SK-N-SH (cell line): Measurements from ENCODE around the gene ADAD2. TPM values are rescaled to one million over a fixed set of nuclear protein-coding genes. Genes with fewer than 3 reads are reported as not detected.
"Not testable (repeated sequence)": the region's sequence is repeated elsewhere in the genome, so short reads cannot be mapped to it uniquely, and the experiment has no call there.

Source experiments
- CTCF ChIA-PET: fragments of 300-600, 350-600 bp; formaldehyde crosslinking; extraction: SDS; loops from one replicate; lab custom pipeline; 2021; lab: Yijun Ruan, JAX
- POLR2A ChIA-PET: fragments of 350-600 bp; sonication (Branson Sonifier 250); formaldehyde crosslinking; extraction: SDS; loops from one replicate; lab custom pipeline; 2020; ENCODE audit warnings: antibody characterized with exemption, inconsistent platforms; lab: Yijun Ruan, JAX
- DNase-seq: peaks from one replicate; pipeline ENCODE4 v3.0.0; 2012
- H2AFZ ChIP-seq: fragments of 200-600 bp; sonication (generic); 2 replicates; pipeline ENCODE4 v1.8.1; 2016; ENCODE audit warnings: antibody characterized with exemption, mild to moderate bottlenecking, low read depth
- H3F3A ChIP-seq: fragments of 200-600 bp; sonication (generic); replicated peaks from 2 replicates; pipeline ENCODE3; 2016; ENCODE audit warnings: antibody characterized with exemption, mild to moderate bottlenecking; ENCODE audit not compliant: insufficient read depth
- H3K27ac ChIP-seq, 2 experiments: fragments of 200-500 bp in 1 of 2; fragments of 200-600 bp in 1 of 2; sonication (Bioruptor generic) in 1 of 2; sonication (generic), shearing (Covaris generic) in 1 of 2; 2 replicates each; pipeline versions ENCODE4 v1.5.1 to v1.6.1; 2014 to 2016; ENCODE audit warnings: low read depth in 2 of 2, inconsistent platforms in 1 of 2, low read length in 1 of 2, mild to moderate bottlenecking in 1 of 2, mixed read lengths in 1 of 2
- H3K27me3 ChIP-seq: fragments of 200-600 bp; sonication (generic), shearing (Covaris generic); 2 replicates; pipeline ENCODE4 v1.6.1; 2016; ENCODE audit warnings: mixed run types; ENCODE audit not compliant: insufficient read depth
- H3K36me3 ChIP-seq, 2 experiments: fragments of 200-500 bp in 1 of 2; fragments of 200-600 bp in 1 of 2; sonication (Bioruptor generic) in 1 of 2; sonication (generic) in 1 of 2; replicated peaks in 1 of 2; 2 replicates each; pipeline versions ENCODE3 to v1.5.1; 2014 to 2016; ENCODE audit warnings: low read length in 1 of 2, mild to moderate bottlenecking in 1 of 2; ENCODE audit not compliant: insufficient read depth in 2 of 2, control insufficient read depth in 1 of 2
- H3K4me1 ChIP-seq, 2 experiments: fragments of 200-500 bp in 1 of 2; fragments of 200-600 bp in 1 of 2; sonication (Bioruptor generic) in 1 of 2; sonication (generic), shearing (Covaris generic) in 1 of 2; 2 replicates each; pipeline versions ENCODE4 v1.5.1 to v1.6.1; 2014 to 2016; ENCODE audit warnings: low read depth in 1 of 2, low read length in 1 of 2, mixed run types in 1 of 2; ENCODE audit not compliant: insufficient read depth in 2 of 2, control insufficient read depth in 1 of 2
- H3K4me2 ChIP-seq: fragments of 200-600 bp; sonication (generic), shearing (Covaris generic); 2 replicates; pipeline ENCODE4 v1.6.1; 2017; ENCODE audit warnings: mixed run types
- H3K4me3 ChIP-seq, 2 experiments: fragments of 200-500 bp in 1 of 2; fragments of 200-600 bp in 1 of 2; sonication (Bioruptor generic) in 1 of 2; sonication (generic), shearing (Covaris generic) in 1 of 2; 2 replicates each; pipeline versions ENCODE4 v1.5.1 to v1.8.1; 2014 to 2016; ENCODE audit warnings: low read depth in 2 of 2, inconsistent platforms in 1 of 2, low read length in 1 of 2, mild to moderate bottlenecking in 1 of 2, mixed read lengths in 1 of 2, moderate library complexity in 1 of 2
- H3K79me2 ChIP-seq: fragments of 200-600 bp; sonication (generic); 2 replicates; pipeline ENCODE4 v1.8.1; 2017; ENCODE audit warnings: mild to moderate bottlenecking; ENCODE audit not compliant: insufficient read depth
- H3K9ac ChIP-seq: fragments of 200-600 bp; sonication (generic); 2 replicates; pipeline ENCODE4 v1.6.1; 2017; ENCODE audit warnings: mixed run types
- H3K9me2 ChIP-seq: fragments of 200-600 bp; sonication (generic); 2 replicates; pipeline ENCODE4 v1.6.1; 2017; ENCODE audit warnings: mixed run types
- H3K9me3 ChIP-seq: fragments of 200-600 bp; sonication (generic); 2 replicates; pipeline ENCODE4 v1.6.1; 2017; ENCODE audit warnings: mixed run types, mild to moderate bottlenecking, moderate library complexity
- H4K20me1 ChIP-seq: fragments of 200-600 bp; sonication (generic); 2 replicates; pipeline ENCODE4 v1.6.1; 2017; ENCODE audit warnings: mild to moderate bottlenecking, mixed run types; ENCODE audit not compliant: insufficient read depth
- ELF1 ChIP-seq: IDR thresholded peaks from 2 replicates; pipeline ENCODE4 v1.4.0; 2012
- EP300 ChIP-seq, 2 experiments: IDR thresholded peaks; 2 replicates each; pipeline versions ENCODE4 v1.4.0 to v1.6.1; 2012; ENCODE audit warnings: borderline replicate concordance in 1 of 2, low read depth in 1 of 2, low read length in 1 of 2
- FOSL2 ChIP-seq: IDR thresholded peaks from 2 replicates; pipeline ENCODE4 v1.4.0; 2012; ENCODE audit warnings: low read depth, mild to moderate bottlenecking, moderate library complexity, borderline replicate concordance
- FOXM1 ChIP-seq: IDR thresholded peaks from 2 replicates; pipeline ENCODE4 v1.4.0; 2012; ENCODE audit warnings: low read depth, mild to moderate bottlenecking
- JUND ChIP-seq: IDR thresholded peaks from 2 replicates; pipeline ENCODE4 v1.4.0; 2012
- MEF2A ChIP-seq: IDR thresholded peaks from 2 replicates; pipeline ENCODE4 v1.4.0; 2012; ENCODE audit warnings: low read depth, borderline replicate concordance
- MXI1 ChIP-seq: IDR thresholded peaks from 2 replicates; pipeline ENCODE4 v1.6.1; 2012; ENCODE audit warnings: mild to moderate bottlenecking, low read depth, low read length, improper control_type of control experiment
- NFIC ChIP-seq: IDR thresholded peaks from 2 replicates; pipeline ENCODE4 v1.4.0; 2012; ENCODE audit warnings: borderline replicate concordance
- NRF1 ChIP-seq: IDR thresholded peaks from 2 replicates; pipeline ENCODE4 v1.6.1; 2012; ENCODE audit warnings: low read depth, mild to moderate bottlenecking, low read length
- RAD21 ChIP-seq: IDR thresholded peaks from 2 replicates; pipeline ENCODE4 v1.6.1; 2012; ENCODE audit warnings: mild to moderate bottlenecking, low read length
- RCOR1 ChIP-seq: fragments of 150-350 bp; IDR thresholded peaks from 2 replicates; pipeline ENCODE4 v1.6.1; 2017; ENCODE audit warnings: antibody characterized with exemption, low read length
- RXRA ChIP-seq: IDR thresholded peaks from 2 replicates; pipeline ENCODE4 v1.4.0; 2012; ENCODE audit warnings: low read depth, mild to moderate bottlenecking, borderline replicate concordance
- SIN3A ChIP-seq: IDR thresholded peaks from 2 replicates; pipeline ENCODE4 v1.6.1; 2012; ENCODE audit warnings: low read depth, mild to moderate bottlenecking, low read length, moderate library complexity, borderline replicate concordance
- TCF12 ChIP-seq: IDR thresholded peaks from 2 replicates; pipeline ENCODE4 v1.4.0; 2012
- whole genome bisulfite sequencing: methylation state at CpG from one replicate; pipeline ENCODE4 v1.1.6; 2017; ENCODE audit warnings: low lambda C conversion rate; 5-methylcytosine and 5-hydroxymethylcytosine counted together
- polyA plus RNA-seq, 3 experiments: library from polyadenylated mRNA; depleted of rRNA; stranded (reverse); fragments of >200 nt; gene quantifications; 2 replicates each; pipeline ENCODE4 v1.2.3, GENCODE V29; 2012
- TF ChIP-seq, protein P1 (sequence below): IDR thresholded peaks from 2 replicates; pipeline ENCODE4; 2012
- TF ChIP-seq, protein P2 (sequence below): fragments of 150-350 bp; IDR thresholded peaks from 2 replicates; pipeline ENCODE4 v1.6.1; 2017; ENCODE audit warnings: antibody characterized with exemption, low read length, low read depth, borderline replicate concordance
- TF ChIP-seq, protein P3 (sequence below): fragments of 150-350 bp; IDR thresholded peaks from 2 replicates; pipeline ENCODE4 v1.6.1; 2016; ENCODE audit warnings: mild to moderate bottlenecking, low read depth, low read length

The ADAD2 gene
- polyA plus RNA-seq, 1 of the 3 experiments (the other 2 are of a cell fraction): not detected

DNA sequence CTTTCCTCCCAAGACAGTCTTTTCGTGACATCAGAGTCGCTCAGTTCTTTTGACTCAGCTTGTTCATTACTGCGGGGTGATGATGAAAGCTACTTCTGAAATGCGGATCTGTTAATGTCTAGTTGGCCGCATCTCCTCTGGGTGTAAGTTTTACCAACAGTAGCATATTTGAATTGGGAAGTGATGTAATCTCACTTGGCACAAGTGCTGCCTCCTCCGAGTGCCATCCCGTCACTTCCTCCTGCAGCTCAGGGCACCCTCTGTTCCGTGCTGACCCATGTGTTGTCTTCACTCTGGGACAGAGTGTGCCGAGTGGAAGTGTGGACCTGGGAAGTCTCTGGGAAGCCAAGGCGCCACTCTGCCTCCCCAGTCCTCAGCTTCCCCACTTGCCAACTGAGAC lies 8.9 kb downstream of the ADAD2 start:
- H3K27me3 ChIP-seq: no peaks in the 10 kb centered on the region
- ChIA-PET POLR2A (no interaction called here), CTCF (interaction anchor here (0.7 to 1.0 kb wide), 3 partner anchors 13 to 77 kb away, joined by 3 to 4 read pairs (median 3); no protein-coding TSS in a partner anchor)
- H3K27ac ChIP-seq: no peak overlapping the region
- H2AFZ ChIP-seq: no peak overlapping the region
- H3K9me2 ChIP-seq: no peaks in the 10 kb centered on the region
- H3K4me3 ChIP-seq: no peak overlapping the region
- H3K79me2 ChIP-seq: no peaks in the 10 kb centered on the region
- H3K9me3 ChIP-seq: no peaks in the 10 kb centered on the region
- no peaks in the 10 kb centered on the region for H4K20me1 ChIP-seq
- no peaks in the 10 kb centered on the region for H3K4me1 ChIP-seq
- H3K4me2 ChIP-seq: no peak overlapping the region
- H3K9ac ChIP-seq: no peak overlapping the region
- 79% methylated on average over 8 of the region's 10 CpGs for WGBS
- TF ChIP-seq SIN3A: no peak
- no peak for TF ChIP-seq MXI1
- TF ChIP-seq NRF1: no peak
- no peak for TF ChIP-seq FOSL2
- no peak for TF ChIP-seq ELF1
- no peak for TF ChIP-seq RXRA
- no peak for TF ChIP-seq JUND
- no peak for TF ChIP-seq EP300 (IDR thresholded peaks at IDR 0.05; ENCODE audit: borderline replicate concordance in 1 of 2, low read depth in 1 of 2, low read length in 1 of 2)
- TF ChIP-seq, protein P1, sequence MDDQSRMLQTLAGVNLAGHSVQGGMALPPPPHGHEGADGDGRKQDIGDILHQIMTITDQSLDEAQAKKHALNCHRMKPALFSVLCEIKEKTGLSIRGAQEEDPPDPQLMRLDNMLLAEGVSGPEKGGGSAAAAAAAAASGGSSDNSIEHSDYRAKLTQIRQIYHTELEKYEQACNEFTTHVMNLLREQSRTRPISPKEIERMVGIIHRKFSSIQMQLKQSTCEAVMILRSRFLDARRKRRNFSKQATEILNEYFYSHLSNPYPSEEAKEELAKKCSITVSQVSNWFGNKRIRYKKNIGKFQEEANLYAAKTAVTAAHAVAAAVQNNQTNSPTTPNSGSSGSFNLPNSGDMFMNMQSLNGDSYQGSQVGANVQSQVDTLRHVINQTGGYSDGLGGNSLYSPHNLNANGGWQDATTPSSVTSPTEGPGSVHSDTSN: no peak
- no peak for TF ChIP-seq RAD21
- TF ChIP-seq TCF12: no peak
- TF ChIP-seq NFIC: no peak
- TF ChIP-seq, protein P2, sequence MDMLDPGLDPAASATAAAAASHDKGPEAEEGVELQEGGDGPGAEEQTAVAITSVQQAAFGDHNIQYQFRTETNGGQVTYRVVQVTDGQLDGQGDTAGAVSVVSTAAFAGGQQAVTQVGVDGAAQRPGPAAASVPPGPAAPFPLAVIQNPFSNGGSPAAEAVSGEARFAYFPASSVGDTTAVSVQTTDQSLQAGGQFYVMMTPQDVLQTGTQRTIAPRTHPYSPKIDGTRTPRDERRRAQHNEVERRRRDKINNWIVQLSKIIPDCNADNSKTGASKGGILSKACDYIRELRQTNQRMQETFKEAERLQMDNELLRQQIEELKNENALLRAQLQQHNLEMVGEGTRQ: no peak
- TF ChIP-seq FOXM1: no peak
- TF ChIP-seq MEF2A: no peak
- no peak for TF ChIP-seq RCOR1
- TF ChIP-seq, protein P3, sequence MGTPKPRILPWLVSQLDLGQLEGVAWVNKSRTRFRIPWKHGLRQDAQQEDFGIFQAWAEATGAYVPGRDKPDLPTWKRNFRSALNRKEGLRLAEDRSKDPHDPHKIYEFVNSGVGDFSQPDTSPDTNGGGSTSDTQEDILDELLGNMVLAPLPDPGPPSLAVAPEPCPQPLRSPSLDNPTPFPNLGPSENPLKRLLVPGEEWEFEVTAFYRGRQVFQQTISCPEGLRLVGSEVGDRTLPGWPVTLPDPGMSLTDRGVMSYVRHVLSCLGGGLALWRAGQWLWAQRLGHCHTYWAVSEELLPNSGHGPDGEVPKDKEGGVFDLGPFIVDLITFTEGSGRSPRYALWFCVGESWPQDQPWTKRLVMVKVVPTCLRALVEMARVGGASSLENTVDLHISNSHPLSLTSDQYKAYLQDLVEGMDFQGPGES: no peak
- DNase-seq: no peak
- H3K36me3 ChIP-seq: no peaks in the 10 kb centered on the region
- H3F3A ChIP-seq: no peaks in the 10 kb centered on the region

DNA sequence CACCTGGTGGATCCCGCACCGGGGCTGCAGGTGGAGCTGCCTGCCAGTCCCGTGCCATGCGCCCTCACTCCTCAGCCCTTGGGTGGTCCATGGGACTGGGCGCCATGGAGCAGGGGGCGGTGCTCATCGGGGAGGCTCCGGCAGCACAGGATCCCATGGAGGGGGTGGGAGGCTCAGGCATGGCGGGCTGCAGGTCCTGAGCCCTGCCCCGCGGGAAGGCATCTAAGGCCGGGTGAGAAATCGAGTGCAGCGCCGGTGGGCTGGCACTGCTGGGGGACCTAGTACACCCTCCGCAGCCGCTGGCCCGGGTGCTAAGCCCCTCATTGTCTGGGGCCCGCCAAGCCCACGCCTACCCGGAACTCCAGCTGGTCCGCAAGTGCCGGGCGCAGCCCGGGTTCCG lies 13.6 kb downstream of the ADAD2 start:
- H3K79me2 ChIP-seq, H3F3A ChIP-seq, H3K27ac ChIP-seq, H3K9me2 ChIP-seq, H3K9ac ChIP-seq, H3K27me3 ChIP-seq, H3K4me3 ChIP-seq, H2AFZ ChIP-seq, H3K36me3 ChIP-seq, H3K4me1 ChIP-seq, H3K4me2 ChIP-seq, H4K20me1 ChIP-seq, DNase-seq, H3K9me3 ChIP-seq, POLR2A ChIA-PET: not testable (repeated sequence)
- 91% methylated on average over 6 of the region's 26 CpGs for whole genome bisulfite sequencing
- CTCF ChIA-PET: interaction anchor here (0.9 kb wide), 1 partner anchor 29 kb away, joined by 3 read pairs; no protein-coding TSS in a partner anchor
